K562 (cell line): Measurements from ENCODE around the gene ZNF92. TPM values are rescaled to one million over a fixed set of nuclear protein-coding genes. Genes with fewer than 3 reads are reported as not detected.

Source experiments
- BCLAF1 ChIP-seq, 2 experiments: fragments of 450-650 bp in 1 of 2; IDR thresholded peaks; 2 replicates each; pipeline ENCODE4 v1.6.1; 2011 to 2017; ENCODE audit warnings: low read depth in 2 of 2, antibody characterized with exemption in 1 of 2, borderline replicate concordance in 1 of 2, low read length in 1 of 2, mild to moderate bottlenecking in 1 of 2, mixed read lengths in 1 of 2; ENCODE audit not compliant: control insufficient read depth in 1 of 2
- CCAR2 ChIP-seq: fragments of 200-400 bp; formaldehyde crosslinking; IDR thresholded peaks from 2 replicates; pipeline ENCODE4 v1.6.1; 2017; ENCODE audit warnings: mild to moderate bottlenecking, low read depth, low read length
- CEBPG ChIP-seq, 3 experiments: fragments of 200-800 bp in 1 of 3; sonication (Bioruptor generic) in 1 of 3; sonication (generic) in 1 of 3; formaldehyde crosslinking in 1 of 3; IDR thresholded peaks in 2 of 3; conservative IDR thresholded peaks in 1 of 3; 2 replicates each; pipeline versions ENCODE4 v1.6.1 to v1.8.0; 2016 to 2022; ENCODE audit warnings: missing compliant biosample characterization in 2 of 3, missing genetic modification characterization in 2 of 3, mild to moderate bottlenecking in 1 of 3, missing genetic modification reagents in 1 of 3
- E2F8 ChIP-seq: fragments of 450-650 bp; IDR thresholded peaks from 2 replicates; pipeline ENCODE4 v1.7.1; 2018; ENCODE audit warnings: mild to moderate bottlenecking, low read depth; ENCODE audit not compliant: partially characterized antibody
- GTF2A2 ChIP-seq: IDR thresholded peaks from 2 replicates; pipeline ENCODE4 v1.6.1; 2016; ENCODE audit warnings: mild to moderate bottlenecking, missing genetic modification characterization, missing compliant biosample characterization
- GTF2E2 ChIP-seq: fragments of 200-800 bp; sonication (Bioruptor generic); IDR thresholded peaks from 2 replicates; pipeline ENCODE4 v1.6.1; 2016; ENCODE audit warnings: missing genetic modification characterization, missing compliant biosample characterization
- HDAC8 ChIP-seq: fragments of 450-650 bp; IDR thresholded peaks from 2 replicates; pipeline ENCODE4 v1.6.1; 2016; ENCODE audit warnings: mild to moderate bottlenecking, missing genetic modification characterization, moderate library complexity, missing compliant biosample characterization
- KLF1 ChIP-seq: fragments of 450-650 bp; IDR thresholded peaks from 2 replicates; pipeline ENCODE4 v1.6.1; 2016; ENCODE audit warnings: missing genetic modification characterization, missing compliant biosample characterization
- NR2F6 ChIP-seq: fragments of 450-650 bp; formaldehyde crosslinking; IDR thresholded peaks from 2 replicates; pipeline ENCODE4 v1.4.0; 2020; ENCODE audit warnings: mild to moderate bottlenecking
- POU5F1 ChIP-seq: fragments of 150-350 bp; IDR thresholded peaks from 2 replicates; pipeline ENCODE4 v1.6.1; 2014; ENCODE audit warnings: borderline replicate concordance, low read length, low read depth, mild to moderate bottlenecking; ENCODE audit not compliant: partially characterized antibody
- PRDM10 ChIP-seq: fragments of 450-650 bp; IDR thresholded peaks from 2 replicates; pipeline ENCODE4 v1.6.1; 2018; ENCODE audit not compliant: partially characterized antibody
- PTRF ChIP-seq: fragments of 450-650 bp; IDR thresholded peaks from 2 replicates; pipeline ENCODE4 v1.6.1; 2016; ENCODE audit warnings: mild to moderate bottlenecking, missing genetic modification characterization, missing compliant biosample characterization
- RBM17 ChIP-seq: fragments of 200-400 bp; formaldehyde crosslinking; IDR thresholded peaks from 2 replicates; pipeline ENCODE4 v1.6.1; 2017; ENCODE audit warnings: low read depth, mild to moderate bottlenecking, low read length, borderline replicate concordance
- ZNF197 ChIP-seq: fragments of 200-800 bp; sonication (Bioruptor generic); IDR thresholded peaks from 2 replicates; pipeline ENCODE4 v1.6.1; 2016; ENCODE audit warnings: low read depth, missing genetic modification characterization, missing compliant biosample characterization
- ZNF384 ChIP-seq: IDR thresholded peaks from 2 replicates; pipeline ENCODE4 v1.6.1; 2012; ENCODE audit warnings: low read depth, low read length, improper control_type of control experiment
- polyA plus RNA-seq, 8 experiments: library from polyadenylated mRNA; depleted of rRNA in 4 of 8; stranded (reverse) in 5 of 8; unstranded in 3 of 8; fragments of >200 nt; fragmentation: Nextera tagmentation in 2 of 8; fragmentation: Illumina TruSeq in 1 of 8; extraction: Ambion mirVana in 2 of 8; extraction: Trizol in 1 of 8; gene quantifications; 2 replicates each; pipeline versions ENCODE4 v1.2.1 to v1.2.3, GENCODE V29; 2011 to 2014; ENCODE audit warnings: inconsistent platforms in 1 of 8, missing spikeins in 1 of 8
- total RNA-seq, 7 experiments: library from RNA; depleted of rRNA in 6 of 7; stranded (reverse); fragments of >200 nt in 6 of 7; fragmentation: Illumina TruSeq in 2 of 7; extraction: Trizol in 2 of 7; gene quantifications; 2 replicates each; pipeline versions ENCODE4 v1.2.1 to v1.2.3, GENCODE V29; 2011 to 2021; ENCODE audit warnings: low replicate concordance in 1 of 7

The ZNF92 gene
- total and polyA plus RNA-seq, 9 of the 15 experiments (the other 6 are each of a cell fraction or from before 2014, with no cell fraction given): 8.9 to 29.4 (median 12.5) TPM

- TF ChIP-seq RBM17 (no peak), ZNF384 (no peak), PTRF (no peak), E2F8 (no peak), HDAC8 (tag) (no peak), ZNF197 (CRISPR knock-in tag) (no peak), GTF2E2 (tag) (no peak), CCAR2 (no peak), PRDM10 (no peak), KLF1 (tag) (no peak), NR2F6 (no peak), BCLAF1 (IDR thresholded peaks at IDR 0.05; ENCODE audit: borderline replicate concordance in 1 of 2, control insufficient read depth in 1 of 2, low read depth in 2 of 2, low read length in 1 of 2) (no peak), GTF2A2 (tag) (no peak), POU5F1 (no peak), CEBPG (CRISPR knock-in tag; IDR thresholded peaks at IDR 0.05) (0 out of 2 replicates have a peak, but pooled peaks have one; percentile 6), CEBPG (tag; conservative IDR thresholded peaks at IDR 0.05 in 1 of 2, IDR thresholded peaks at IDR 0.05 in 1 of 2) (no peak)
Observed at GRCh38 chr7:65429642-65430343, 56.1 kb downstream of the ZNF92 start (continued).
